GDM1 (cell line): ENCODE data around the gene EWSR1.
"Not testable (repeated sequence)": the region's sequence is repeated elsewhere in the genome, so short reads cannot be mapped to it uniquely, and the experiment has no call there.

ENCODE experiments used
- DNase-seq: peaks from one replicate; lab custom pipeline; 2025; lab: John Stamatoyannopoulos, UW

The EWSR1 gene, protein sequence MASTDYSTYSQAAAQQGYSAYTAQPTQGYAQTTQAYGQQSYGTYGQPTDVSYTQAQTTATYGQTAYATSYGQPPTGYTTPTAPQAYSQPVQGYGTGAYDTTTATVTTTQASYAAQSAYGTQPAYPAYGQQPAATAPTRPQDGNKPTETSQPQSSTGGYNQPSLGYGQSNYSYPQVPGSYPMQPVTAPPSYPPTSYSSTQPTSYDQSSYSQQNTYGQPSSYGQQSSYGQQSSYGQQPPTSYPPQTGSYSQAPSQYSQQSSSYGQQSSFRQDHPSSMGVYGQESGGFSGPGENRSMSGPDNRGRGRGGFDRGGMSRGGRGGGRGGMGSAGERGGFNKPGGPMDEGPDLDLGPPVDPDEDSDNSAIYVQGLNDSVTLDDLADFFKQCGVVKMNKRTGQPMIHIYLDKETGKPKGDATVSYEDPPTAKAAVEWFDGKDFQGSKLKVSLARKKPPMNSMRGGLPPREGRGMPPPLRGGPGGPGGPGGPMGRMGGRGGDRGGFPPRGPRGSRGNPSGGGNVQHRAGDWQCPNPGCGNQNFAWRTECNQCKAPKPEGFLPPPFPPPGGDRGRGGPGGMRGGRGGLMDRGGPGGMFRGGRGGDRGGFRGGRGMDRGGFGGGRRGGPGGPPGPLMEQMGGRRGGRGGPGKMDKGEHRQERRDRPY

DNA sequence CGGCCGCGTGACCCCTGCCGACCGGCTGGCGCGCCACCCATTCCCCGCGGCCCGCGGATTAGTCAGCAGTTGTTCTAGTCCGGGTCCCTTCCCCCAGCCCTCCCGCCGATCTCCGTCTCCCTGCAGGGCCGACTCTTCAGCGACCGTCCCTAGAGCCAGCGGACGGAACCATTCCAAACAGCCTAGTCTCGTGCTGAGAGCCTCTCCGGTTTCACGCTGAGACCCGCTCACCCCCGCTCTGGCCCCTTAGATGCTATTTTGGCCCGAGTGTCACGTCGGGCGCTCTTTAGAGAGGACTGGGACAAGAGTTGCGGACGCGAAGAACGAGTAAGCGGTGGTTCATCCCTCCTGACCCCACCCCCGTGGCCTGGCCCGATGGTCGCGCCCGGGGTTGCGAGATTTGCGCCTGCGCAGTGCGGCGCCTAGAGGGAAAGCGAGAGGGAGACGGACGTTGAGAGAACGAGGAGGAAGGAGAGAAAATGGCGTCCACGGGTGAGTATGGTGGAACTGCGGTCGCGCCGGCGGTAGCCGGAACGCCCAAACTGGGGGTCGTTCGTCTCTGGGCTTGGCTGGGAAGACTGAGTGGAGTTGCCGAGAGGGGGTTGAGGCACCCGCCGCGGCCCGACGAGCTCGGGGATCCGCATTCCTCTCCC lies at the start of gene EWSR1, which contains the start of gene RHBDD3:
TSS of gene EWSR1 (plus strand) at position 411 of the 653 bp plus-strand sequence. CDS start at position 480, 69 bp downstream.
TSS of gene RHBDD3 (minus strand) at position 124 of the 653 bp plus-strand sequence. CDS start 2,355 bp downstream, outside the sequence.
- peak; percentile 91 for DNase-seq

DNA sequence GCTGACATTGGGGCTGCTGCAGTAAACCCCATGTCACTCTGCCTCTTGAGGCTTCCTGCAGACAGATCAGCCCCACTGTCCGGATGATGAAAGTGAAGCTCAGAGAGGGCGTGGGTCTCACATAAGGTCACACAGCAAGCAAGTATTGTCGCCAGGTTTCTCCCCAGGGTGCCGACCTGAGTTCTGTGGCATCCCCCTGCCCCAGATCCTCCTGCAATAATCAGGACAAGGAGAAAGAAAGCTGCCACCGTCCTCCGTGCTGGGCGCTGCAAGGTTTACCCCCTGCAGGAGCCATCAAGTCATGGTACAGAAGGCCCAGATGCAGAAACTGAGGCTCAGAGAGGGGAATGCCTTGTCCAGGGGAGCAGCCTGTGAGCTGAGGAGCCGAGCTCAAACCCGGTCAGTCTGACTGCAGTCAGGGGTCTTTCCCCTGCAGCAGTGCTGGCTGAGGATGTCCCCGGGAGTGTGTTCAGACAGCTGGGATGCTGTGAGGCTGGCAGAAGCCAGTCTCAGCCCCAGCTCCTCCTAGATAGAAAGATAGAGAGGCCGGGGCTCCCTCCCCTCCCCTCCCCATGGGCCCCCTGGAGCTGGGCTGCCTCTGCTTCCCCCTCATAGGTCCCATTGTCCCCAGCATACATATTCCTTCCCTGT lies 49.2 kb upstream of the EWSR1 start:
- DNase-seq: no peak

DNA sequence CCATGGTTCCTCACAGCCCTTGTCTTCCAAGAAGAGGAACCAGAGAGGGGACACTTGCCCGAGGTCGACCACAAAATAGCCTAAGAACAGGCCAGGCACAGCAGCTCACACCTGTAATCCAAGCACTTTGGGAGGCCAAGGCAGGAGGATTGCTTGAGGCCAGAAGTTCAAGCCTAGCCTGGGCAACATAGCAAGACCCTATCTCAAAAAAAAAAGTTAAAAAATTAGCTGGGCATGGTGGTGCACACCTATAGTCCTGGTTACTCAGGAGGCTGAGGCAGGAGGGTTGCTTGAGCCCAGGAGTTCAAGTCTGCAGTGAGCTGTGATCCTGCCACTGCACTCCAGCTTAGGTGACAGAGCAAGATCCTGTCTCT lies 48.7 kb upstream of the EWSR1 start:
- not testable (repeated sequence) for DNase-seq

DNA sequence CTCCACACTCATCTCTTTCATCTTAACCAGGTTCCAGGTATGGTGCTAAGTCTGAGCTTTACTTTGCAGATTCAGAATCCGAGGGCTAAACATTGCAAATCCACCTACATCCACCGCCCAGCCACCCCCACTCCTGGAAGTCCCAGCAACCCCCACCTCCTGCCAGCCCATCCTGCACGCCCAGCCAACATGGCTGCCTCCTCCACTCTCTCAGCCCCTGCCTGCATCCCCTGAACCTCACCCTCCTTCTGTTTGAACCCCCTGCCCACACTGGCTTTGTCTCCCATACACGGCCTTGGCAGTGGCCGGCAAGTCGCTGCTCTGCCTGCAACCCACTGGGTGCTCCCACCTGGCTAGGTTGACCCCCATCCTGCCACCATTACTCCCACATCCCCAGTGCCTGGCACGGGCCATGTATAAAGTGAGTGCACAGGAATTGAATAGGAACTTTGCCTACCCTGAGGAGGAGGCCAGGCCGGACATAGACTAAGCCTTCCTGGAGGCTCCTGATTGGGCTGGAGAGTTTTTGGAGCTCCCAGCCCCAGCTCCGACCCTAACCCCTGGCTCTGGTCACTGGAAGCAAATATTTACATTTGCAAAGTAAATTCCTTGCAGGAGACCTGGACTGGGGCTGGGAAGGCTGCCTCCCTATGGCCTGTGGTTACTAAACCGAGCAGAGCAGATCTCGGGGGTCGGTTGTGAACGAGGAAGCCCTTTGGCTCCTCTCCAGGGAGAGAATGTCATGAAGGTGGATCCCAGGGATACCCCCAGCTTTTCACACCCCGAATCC lies 48.0 kb upstream of the EWSR1 start:
- no peak for DNase-seq

DNA sequence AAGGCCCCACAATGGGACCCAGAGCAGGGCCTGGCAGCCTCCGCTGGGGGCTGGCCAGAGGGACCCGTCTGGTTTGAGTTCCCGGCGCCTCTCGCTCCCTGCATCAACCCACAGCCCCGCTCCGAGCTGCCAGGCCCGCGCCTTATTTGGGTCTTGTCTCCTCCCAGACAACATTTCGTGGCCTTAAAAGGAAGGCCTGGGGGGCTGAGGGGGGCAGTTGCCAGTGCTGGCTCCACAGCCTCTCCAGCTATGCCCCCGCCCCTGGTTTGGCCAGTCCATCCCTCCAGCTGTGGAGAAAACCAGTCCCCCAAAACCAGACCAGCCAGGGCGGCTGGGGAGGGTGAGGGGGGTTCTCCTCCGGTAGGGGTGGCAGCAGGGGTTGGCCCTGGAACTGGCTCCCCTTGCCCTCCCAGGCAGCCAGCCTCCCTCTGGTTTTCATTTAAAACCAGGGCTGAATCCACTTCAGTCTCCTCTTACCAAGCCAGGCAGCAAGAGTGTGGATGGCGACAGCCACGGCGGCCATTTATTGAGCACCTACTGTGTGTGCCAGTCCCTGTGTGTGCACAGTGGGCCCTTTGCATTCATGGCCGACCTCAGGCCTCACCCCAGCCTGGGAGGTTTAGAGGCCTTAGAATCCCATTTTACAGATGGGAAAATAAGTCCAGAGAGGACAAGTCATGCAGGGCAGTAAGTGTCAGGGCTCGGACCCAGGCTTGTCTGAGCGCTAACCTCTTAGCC lies 43.8 kb upstream of the EWSR1 start:
- DNase-seq: no peak

DNA sequence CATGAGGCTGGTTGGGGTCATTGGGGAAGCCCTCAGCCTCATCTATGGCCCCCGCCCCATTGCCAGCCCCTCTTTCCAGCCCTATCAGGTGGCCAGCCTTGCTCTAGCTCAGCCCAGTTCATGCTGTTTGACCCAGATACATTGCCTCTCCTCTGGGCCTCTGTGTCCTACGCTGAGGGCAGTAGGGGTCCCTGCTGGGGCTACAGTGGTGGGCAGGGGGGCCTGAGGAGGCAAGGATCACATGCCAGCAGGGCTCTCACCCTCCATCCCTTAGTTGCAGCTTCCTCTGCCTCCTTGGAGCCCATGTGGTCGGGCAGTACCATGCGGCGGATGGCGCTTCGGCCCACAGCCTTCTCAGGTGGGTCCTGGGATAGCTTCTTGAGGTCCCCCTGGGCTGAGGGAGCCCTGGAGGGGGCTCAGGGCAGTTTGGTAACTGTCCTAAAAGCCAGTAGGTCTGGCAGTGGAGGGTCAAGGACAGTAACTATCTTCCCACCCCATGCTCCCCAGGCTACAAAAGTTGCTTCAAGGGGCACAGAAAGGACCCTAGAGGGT lies 43.1 kb upstream of the EWSR1 start:
- DNase-seq: no peak

DNA sequence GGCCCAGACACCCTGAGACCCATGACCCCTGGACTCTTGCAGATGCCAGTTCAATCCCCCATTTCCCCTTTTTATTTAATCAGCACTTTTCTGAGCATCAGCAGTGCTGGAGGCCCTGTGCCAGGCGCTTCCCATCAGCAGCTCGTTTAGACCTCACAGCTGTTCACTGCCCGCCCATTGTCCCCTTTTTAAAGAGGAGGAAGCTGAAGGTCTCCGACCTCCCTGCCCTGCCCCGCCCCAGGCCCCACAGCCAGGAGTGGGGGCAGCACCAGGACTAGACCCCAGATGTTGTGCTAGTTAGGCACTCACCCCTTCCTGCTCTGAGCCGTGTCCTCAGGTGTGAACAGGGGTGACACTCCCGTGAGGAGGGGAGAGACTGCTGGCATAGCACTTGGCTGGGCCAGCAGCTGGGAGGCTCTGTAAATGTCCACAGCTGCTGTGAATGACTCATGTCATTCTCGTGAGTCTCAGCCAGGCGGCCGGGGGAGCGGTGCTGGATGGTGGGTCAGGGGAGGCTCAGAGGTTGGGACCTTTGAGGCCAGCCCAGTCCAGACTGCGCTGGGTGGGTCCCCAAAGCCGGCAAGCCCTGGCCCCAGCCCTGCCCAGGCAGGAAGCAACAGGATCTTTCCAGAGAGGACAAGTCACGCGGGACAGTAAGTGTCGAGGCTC lies 42.5 kb upstream of the EWSR1 start:
- DNase-seq: no peak

DNA sequence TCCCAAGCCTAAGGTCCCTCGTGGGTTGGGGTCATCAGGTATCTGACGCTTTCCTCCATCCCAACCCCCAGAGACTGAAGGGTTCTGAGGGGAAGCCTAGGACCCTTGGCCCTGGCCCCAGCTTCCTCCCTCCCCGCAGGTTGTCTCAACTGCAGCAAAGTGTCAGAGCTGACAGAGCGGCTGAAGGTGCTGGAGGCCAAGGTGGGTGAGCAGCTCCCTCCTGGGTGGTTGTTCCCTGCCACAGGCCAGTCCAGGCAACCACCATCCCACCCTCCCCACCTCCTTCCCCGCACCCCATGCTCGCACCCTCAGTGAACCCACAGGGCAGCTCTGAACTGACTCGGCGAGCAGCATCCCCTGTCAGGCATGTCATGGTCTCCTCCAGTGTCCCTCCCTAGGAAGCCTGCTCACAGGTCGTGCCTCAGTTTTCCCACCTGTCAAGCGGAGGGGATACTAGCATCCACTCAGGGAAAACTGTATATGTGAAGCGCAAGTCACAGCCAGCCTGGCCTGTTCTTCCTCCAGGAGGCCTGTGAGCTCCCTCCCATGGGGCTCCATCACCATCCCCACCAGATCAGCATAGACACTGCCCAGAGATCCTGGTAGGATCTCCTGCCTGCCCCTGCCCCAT lies 41.6 kb upstream of the EWSR1 start:
- DNase-seq: no peak

DNA sequence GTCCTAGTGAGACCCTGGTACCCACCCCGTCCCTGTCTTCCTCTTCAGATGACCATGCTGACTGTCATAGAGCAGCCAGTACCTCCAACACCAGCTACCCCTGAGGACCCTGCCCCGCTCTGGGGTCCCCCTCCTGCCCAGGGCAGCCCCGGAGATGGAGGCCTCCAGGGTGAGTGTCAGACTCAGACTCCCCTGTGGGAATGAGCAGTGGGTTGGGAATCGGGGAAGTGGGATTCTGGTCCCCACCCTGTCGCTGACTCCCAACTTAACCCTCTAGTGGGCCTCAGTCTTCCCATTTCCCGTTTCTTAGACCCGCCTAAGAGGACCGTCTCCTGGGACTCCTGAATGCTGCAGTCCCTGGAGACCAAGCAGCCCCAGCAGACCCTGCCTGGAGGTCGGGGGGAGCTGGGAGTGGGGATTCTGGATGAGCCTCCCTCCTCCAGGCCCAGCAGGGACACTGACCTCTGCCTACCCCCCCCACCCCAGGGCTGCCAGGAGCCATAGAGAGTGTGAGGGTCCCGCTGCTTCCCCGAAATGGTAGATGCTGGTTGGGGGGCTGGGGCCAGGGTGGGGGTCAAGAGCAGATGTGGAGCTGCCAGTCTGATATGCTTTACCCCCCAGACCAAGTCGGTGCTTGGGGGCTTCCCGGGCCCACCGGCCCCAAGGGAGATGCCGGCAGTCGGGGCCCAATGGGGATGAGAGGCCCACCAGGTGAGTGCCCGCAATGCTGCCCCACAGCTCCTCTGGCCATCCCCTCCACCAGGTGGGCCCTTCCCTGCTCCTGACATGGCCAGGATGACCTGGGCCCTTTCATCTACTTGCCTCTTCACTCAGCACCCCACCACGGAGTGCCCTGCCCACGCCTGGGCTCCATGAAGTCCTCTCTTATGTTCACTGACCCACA lies 36.8 kb upstream of the EWSR1 start:
- no peak for DNase-seq

DNA sequence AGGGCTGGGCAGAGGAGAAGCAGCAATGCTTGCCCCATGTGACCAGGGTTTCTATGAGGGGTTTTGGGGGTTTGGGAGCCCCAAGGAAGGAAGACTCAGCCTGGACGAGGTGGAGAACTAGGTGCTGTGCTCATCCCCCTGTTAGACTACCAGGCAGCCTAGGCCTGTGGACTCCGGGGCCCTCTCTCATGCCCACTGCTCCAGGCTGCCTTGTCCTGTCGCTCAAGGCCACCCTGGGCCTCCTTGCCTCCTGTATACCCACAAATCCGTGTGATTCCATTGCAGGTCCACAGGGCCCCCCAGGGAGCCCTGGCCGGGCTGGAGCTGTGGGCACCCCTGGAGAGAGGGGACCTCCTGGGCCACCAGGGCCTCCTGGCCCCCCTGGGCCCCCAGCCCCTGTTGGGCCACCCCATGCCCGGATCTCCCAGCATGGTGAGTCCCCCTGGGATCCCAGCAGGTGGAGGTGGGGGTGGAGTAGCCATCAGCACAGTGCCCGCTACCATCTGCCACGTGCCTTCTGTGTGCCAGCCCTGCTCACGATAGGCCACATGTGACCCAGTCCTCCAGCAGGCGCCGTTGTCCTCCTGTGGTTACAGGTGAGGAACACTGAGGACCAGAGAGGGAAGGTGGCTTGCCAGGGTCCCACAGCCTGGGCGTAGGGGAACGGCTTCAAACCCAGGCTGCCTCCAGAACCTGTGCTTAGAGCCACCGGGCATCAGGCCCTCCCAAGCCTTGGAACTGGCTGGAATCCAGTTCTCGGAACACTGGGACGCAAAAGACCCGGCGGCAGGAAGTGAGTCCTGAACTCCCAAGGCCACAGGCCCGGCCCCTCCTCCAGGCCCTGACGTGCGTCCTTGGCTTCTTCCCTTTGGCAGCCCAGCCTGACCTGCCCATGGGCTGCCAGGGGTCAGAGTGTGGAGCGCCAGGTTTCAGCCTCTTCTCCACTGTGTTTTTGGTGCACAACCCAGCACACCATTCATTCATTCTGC lies 35.8 kb upstream of the EWSR1 start:
- DNase-seq: no peak

DNA sequence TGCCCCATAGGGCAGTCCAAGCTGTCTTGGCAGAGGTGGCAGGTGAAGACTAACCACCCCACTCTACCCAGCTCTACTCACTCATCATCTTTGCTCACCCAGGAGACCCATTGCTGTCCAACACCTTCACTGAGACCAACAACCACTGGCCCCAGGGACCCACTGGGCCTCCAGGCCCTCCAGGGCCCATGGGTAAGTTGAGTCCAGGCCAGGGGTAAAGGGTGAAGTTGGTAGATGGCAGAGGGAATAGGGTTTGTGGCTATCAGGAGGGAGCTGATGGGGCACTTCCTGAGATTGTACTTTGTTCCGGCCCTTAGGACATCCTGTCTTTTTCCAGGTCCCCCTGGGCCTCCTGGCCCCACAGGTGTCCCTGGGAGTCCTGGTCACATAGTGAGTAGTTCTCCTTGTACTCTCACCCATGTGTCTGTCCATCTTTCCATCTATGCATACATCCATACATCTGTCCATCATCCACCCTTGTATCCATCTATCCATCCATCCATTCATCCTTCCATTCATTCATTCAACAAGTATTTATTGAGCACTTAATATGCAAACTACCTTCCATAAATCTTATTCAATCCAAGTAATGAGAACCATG lies 34.7 kb upstream of the EWSR1 start:
- no peak for DNase-seq

DNA sequence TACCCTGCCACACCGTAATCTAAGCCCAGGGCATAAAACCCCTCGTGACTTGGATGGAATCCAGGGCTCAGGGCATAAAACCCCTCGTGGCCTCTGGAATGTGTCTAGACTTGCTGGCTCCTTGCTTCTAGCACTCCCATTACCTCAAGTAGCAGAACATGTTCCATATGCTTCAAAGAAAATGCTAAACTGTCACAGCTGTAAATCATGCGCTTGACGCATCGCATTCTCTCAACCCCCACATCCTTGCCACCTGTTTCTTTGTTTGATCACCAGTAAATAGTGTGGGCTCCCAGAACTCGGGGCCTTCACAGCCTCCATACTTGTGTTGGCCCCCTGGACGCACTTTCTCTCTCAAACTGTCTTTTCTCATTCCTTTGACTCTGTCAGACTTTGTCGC lies 27.6 kb upstream of the EWSR1 start:
- not testable (repeated sequence) for DNase-seq

DNA sequence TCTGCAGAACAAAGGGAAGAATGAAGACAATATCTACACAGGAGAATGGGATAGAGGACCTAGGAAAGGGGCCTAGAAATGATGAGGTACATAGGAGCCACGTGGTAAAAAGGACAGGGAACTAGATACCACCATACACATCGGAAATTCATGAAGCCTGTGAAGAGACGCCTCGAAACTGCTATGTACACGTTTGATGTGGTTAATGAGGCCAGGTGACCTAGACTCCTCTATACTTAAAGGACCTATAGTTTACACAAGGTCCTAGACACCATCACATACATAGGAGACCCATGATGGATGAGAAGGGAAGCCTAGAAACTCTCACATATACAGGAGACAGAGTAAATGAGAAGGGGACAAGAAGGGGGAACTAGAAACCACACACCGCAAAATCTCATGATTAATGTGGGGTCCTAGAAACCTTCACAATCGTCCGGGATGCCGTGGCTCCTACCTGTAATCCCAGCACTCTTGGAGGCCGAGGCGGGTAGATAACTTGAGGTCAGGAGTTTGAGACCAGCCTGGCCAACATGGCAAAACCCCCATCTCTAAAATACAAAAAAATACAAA lies 24.1 kb upstream of the EWSR1 start:
- DNase-seq: no peak

DNA sequence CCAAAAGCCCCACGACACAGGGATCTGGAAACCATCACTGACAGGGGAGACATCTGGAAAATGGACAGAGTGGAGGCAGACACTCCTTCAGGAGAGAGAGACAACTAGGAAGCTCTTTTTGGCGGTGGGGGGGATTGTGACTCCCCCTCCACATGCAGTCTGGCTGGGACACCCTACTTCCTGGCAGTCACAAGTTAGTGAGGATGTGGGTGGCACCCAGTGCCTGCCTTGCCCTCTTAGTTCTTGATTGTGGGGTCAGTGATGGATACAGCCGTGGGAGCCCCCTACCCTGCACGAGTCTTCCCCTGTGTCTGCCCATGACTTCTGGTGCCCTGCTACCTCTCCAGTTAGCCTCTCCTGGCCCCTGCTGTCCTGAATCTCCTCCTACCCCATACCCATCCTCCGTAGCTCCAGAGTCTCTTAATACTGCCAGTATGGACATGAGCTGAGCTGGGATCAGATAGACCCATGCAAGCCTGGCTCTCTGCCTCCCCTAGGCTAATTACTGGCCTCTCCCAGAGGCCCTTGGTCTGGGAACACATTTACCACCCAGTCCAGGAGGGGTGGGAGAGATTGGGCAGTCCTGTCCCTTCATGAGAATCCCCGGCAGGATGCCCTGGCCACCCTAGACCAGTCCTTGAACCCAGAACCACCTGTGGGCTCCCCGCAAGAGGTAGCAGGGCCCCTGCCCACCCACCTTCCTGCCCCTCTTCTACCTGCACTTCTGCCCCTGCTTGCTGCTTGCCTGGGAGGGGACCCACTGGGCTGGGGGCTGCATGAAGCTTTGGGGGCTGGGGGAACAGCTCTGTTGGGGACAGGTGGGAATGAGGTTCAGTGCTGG lies 23.1 kb upstream of the EWSR1 start:
- no peak for DNase-seq

DNA sequence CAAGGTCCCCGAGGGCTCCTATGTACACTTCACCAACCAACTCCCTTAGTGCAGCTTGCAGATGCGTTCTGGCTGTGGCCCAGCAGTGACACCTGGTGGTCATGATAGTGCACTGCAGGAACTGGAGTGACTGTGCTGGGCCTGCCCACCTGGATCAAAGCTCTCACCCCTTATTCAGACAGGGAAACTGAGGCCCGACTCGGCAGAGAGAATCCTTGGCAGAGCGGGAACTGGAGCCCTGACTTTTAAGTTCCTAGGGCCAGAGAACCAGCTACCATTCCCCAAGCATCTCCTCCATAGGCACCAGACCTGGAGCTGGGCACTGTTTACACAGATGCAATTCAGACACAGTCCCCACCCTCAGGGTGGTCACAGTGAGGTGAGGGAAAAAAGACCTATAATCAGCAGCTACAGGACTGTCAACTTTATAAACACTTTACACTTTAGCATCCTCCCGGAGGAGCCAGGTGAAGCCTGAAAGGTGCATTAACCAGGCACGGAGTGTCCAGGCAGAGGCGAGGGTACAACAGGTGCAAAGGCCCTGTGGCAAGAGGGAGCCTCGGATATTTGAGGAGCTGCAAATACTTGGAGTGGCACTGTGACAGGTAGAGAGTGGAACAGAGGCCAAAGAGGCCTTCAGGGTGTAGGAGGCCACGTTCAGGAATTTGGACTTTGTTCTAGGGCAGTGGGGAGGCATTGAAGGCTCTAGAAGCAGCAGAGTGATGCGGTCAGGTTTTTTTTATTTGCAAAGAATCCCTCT lies 22.3 kb upstream of the EWSR1 start:
- peak; percentile 36 for DNase-seq
